ENCODE measurements around the gene GSDME.

GRCh38 chr7:24777806-24778205, 20.5 kb upstream of the GSDME start:
- TF ChIP-seq EZH2 (IDR thresholded peaks at IDR 0.05; ENCODE audit: insufficient read depth, low read length): no peak
- TF ChIP-seq CTCF (IDR thresholded peaks at IDR 0.05; ENCODE audit: insufficient read depth, low read depth, low read length): no peak

Data from astrocyte (in vitro differentiated cells and primary cell).